GM10248 (cell line): ENCODE data around the gene SEMA3G.

Experiments used
- CTCF ChIA-PET: fragments of 300-600 bp; sonication (Branson Sonifier 250); formaldehyde crosslinking; extraction: SDS; loops from one replicate; lab custom pipeline; 2021; ENCODE audit warnings: antibody characterized with exemption; lab: Yijun Ruan, JAX
- POLR2A ChIA-PET: fragments of 350-650 bp; sonication (Branson Sonifier 250); formaldehyde crosslinking; extraction: SDS; loops from one replicate; lab custom pipeline; 2020; ENCODE audit warnings: antibody characterized with exemption; lab: Yijun Ruan, JAX
- DNase-seq: peaks from one replicate; pipeline ENCODE4 v3.0.0; 2012; ENCODE audit errors: extremely low spot score
- TF ChIP-seq, protein P1 (sequence below): IDR thresholded peaks from 2 replicates; pipeline ENCODE4 v1.5.1; 2012; ENCODE audit warnings: mild to moderate bottlenecking, low read depth; ENCODE audit errors: extremely low read depth, missing control alignments, control extremely low read depth

SEMA3G gene

DNA sequence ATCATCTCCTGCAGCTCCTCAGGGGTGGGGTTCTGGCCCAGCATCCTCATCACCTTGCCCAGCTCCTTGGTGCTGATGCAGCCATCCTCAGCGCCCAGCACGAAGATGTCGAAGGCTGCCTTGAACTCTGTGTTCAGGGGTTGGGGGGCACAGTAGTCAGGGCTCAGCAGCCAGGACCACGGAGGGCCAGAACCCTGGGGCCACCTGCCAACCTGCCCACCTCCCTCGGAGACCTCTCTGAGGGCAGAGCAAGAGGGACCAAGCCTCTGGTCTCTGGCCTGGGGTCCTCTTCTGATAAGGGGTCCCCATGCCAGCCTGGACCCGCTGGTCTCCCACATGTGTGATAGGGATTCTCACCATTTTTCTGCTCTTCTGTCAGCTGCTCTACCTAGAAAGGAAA lies 7.2 kb upstream of the SEMA3G start:
- TF ChIP-seq, protein P1, sequence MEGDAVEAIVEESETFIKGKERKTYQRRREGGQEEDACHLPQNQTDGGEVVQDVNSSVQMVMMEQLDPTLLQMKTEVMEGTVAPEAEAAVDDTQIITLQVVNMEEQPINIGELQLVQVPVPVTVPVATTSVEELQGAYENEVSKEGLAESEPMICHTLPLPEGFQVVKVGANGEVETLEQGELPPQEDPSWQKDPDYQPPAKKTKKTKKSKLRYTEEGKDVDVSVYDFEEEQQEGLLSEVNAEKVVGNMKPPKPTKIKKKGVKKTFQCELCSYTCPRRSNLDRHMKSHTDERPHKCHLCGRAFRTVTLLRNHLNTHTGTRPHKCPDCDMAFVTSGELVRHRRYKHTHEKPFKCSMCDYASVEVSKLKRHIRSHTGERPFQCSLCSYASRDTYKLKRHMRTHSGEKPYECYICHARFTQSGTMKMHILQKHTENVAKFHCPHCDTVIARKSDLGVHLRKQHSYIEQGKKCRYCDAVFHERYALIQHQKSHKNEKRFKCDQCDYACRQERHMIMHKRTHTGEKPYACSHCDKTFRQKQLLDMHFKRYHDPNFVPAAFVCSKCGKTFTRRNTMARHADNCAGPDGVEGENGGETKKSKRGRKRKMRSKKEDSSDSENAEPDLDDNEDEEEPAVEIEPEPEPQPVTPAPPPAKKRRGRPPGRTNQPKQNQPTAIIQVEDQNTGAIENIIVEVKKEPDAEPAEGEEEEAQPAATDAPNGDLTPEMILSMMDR, result no peak
- CTCF ChIA-PET, result interaction anchor here (1.3 to 17.8 kb wide), 4 partner anchors 9 to 46 kb away, joined by 4 to 345 read pairs (median 6); no protein-coding TSS in a partner anchor
- no peak for DNase-seq
- POLR2A ChIA-PET, result no interaction called here

GRCh38 chr3:52451237-52452083 lies 6.6 kb upstream of the SEMA3G start:
- DNase-seq, result no peak
- TF ChIP-seq, protein P1, result no peak
- POLR2A ChIA-PET, result interaction anchor here (0.6 kb wide), 2 partner anchors 183 to 531 kb away, joined by 3 to 9 read pairs; no protein-coding TSS in a partner anchor
- CTCF ChIA-PET, result interaction anchor here (1.3 to 17.8 kb wide), 4 partner anchors 8 to 46 kb away, joined by 4 to 345 read pairs (median 6); no protein-coding TSS in a partner anchor

DNA sequence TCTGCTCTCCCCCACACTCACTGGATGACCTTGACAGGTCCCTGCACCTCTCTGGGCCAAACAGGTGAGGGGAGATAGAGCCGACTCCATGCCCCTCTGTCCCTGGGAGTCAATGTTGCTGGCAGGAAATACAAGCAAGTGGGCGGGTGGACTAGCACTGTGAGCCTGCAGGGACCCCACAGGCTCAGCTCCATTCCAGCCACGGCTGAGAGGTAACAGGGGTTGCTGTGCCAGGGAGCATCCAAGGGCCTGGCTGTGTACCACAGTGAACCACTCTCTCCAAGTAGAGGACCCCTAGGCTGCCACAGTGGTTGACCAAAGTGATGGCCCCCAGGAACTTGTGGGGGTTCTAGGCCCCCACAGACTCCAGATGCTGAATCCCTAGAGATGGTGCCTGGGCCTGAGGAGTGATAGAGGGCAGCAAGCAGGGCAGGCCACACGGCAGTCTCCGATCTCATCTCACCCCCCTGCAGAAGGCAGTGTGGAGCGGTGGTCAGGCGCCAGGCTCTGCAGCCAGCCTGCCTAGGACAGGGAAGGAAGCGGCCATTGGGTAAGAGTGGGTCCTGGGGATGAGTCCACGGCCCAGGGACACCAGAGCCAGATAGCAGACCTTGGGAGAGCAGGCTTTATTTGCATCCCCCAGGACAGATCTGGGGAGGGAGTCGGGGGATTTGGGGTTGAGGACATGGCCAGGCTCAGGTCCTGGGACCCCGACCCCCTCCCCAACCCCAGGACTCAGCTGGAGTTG lies 5.8 kb upstream of the SEMA3G start:
- ChIA-PET POLR2A (interaction anchor here (0.6 kb wide), 1 partner anchor 182 kb away, joined by 3 read pairs; no protein-coding TSS in a partner anchor), CTCF (interaction anchor here (1.5 to 17.8 kb wide), 2 partner anchors 21 to 45 kb away, joined by 6 to 345 read pairs; no protein-coding TSS in a partner anchor)
- TF ChIP-seq, protein P1, result no peak
- no peak for DNase-seq

DNA sequence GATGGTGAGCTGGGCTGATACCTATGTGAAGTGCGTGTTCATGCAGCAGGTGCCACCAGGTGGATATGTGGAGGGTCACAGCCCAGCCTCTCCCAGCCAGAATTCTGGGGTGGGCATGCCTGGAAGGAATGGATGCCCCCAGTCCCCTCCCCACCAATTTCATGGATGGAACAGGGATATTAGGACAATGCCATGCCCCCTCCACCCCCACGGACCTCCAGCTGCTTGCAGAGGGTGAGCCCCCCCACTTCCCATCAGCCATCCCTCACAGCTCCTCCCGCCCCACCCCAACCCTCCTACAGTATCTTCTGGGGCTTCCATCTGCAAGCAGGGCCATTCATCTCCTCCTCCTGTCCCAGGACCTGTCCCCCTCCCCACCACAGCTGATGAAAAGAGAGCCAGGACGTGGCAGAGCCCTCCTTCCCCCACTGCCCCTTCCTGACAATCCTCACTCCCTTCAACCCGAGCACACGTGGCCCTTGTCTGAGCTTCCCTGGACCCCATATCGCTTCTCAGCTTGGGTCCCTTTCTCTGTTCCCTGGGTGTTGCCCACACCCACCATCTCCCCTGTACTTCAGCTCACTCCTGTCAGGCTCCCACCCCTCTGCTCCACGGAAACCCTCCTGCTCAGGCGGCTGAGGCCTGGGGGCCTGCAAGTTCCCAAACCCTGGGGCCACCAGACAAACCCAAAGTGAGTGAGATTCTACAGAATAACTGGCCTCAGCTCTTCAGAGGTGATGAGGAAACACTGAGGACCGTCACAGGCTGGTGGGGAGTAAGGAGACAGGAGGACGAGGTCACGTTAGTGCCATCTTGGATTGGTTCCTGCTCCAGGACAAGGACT lies 2.8 kb upstream of the SEMA3G start:
- TF ChIP-seq, protein P1, result no peak
- DNase-seq, result no peak
- ChIA-PET POLR2A (interaction anchor here (0.8 kb wide), 1 partner anchor 35 kb away, joined by 4 read pairs; no protein-coding TSS in a partner anchor), CTCF (interaction anchor here (0.6 to 17.8 kb wide), 23 partner anchors 12 to 228 kb away, joined by 3 to 345 read pairs (median 3); partner anchors contain the start of gene GLYCTK)

GRCh38 chr3:52446631-52447511 lies 2.0 kb upstream of the SEMA3G start:
- DNase-seq, result peak; percentile 81
- CTCF ChIA-PET, result interaction anchor here (0.6 to 17.8 kb wide), 31 partner anchors 7 to 445 kb away, joined by 3 to 345 read pairs (median 3); partner anchors contain the start of genes GLYCTK and TNNC1
- POLR2A ChIA-PET, result interaction anchor here (1.2 kb wide), 1 partner anchor 222 kb away, joined by 3 read pairs; the partner anchor contains the start of gene TLR9
- TF ChIP-seq, protein P1, result peak; percentile 99
